ENCODE results near the gene PKIG.
A peak's percentile ranks its signal among the peaks of the same experiment; 100 is the strongest.

Gene PKIG

DNA sequence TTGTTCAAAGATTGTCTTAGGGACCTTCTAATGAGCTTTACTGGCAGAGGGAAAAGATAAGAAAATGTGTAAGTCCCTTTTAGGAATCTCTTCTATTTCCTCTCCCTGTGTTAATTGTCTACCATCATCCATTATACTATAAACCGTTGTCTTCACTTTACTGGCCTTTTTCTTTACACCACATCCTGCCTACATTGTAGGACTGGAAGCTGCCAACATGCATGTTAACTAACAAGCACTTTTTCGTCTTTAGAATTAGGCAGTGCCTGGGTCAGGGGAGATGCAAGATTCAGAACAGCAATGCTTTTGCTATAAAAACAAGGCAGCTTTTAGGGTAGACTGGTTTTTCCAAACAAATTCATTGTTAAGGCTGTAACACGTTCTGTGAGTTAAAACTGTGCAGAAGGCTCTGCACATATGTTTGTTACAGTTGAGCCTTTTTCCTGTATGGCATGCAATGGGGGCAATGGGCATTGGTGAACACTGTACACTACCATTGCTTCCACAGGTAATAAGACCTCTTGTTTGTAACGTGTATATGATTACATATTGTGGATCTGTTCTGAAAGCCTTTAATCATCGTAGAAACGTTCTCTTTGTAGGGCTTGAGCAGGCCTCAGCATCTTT, 10.9 kb upstream of the PKIG start:
- Histone ChIP-seq H3K9ac (ENCODE audit: low read length in 2 of 2) (no peak overlapping the region), H3K27me3 (ENCODE audit: control insufficient read depth in 1 of 2, insufficient read depth in 2 of 2, low read length in 2 of 2) (no peaks in the 10 kb centered on the region), H3K4me1 (ENCODE audit: control insufficient read depth, insufficient read depth, low read length) (peaks cover 31% of the 10 kb centered on the region), H3K4me3 (ENCODE audit: low read length in 2 of 2) (no peak overlapping the region), H3K36me3 (ENCODE audit: control insufficient read depth in 2 of 2, insufficient read depth in 2 of 2, low read length in 2 of 2) (no peaks in the 10 kb centered on the region), H3K27ac (ENCODE audit: low read length) (no peak overlapping the region), H3K9me3 (ENCODE audit: control insufficient read depth in 2 of 2, low read length in 2 of 2) (no peaks in the 10 kb centered on the region)

DNA sequence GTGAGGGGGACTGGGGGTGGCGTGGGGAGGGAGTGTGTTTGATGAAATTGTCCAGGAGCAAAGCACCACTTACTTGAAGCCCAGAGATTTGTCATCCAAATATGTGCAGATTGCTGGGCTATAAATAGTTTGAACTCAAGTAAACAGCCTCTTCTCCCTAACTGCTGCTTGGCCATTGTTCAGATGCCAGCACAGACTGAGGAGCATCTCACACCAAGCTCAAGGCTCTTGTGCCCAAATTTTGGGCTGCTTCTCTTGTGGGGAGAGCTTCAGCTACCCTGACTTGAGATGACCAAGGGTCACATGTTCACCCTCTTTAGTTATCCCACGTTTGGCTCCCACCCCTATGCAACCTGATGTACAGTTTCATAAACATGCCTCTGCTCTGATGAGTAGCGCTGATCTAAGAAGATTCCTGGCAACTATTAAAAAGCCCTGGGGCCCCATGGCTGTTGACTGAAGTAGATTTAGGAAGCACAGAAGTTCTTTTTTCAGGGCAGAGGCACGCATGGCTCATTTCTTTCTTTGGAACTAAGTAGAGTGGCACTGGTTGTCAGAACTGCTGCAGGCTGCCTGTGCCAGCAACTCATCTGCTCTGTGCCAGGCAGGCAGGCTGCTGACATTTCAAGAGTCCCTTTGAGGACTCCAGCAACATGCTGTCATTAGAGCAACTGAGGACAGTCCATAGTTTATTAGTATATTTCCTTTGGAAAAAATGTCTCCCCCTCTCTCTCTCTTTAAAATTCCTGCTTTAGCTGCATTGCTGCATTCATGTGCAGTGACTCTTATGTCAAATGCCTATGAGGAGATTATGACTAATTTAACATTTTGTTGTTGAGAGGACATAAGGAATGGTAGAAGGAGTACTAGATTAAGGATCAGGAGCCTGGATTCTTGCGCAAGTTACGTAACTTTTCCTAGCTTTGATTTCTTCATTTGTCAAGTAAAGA, 9.6 kb upstream of the PKIG start:
- Histone ChIP-seq H3K27me3 (ENCODE audit: control insufficient read depth in 1 of 2, insufficient read depth in 2 of 2, low read length in 2 of 2) (no peaks in the 10 kb centered on the region), H3K4me1 (ENCODE audit: control insufficient read depth, insufficient read depth, low read length) (peaks cover 33% of the 10 kb centered on the region), H3K9ac (ENCODE audit: low read length in 2 of 2) (peak overlapping the region in 1 of 2 donors; percentile 41), H3K27ac (ENCODE audit: low read length) (peak overlapping the region; percentile 62), H3K36me3 (ENCODE audit: control insufficient read depth in 2 of 2, insufficient read depth in 2 of 2, low read length in 2 of 2) (no peaks in the 10 kb centered on the region), H3K4me3 (ENCODE audit: low read length in 2 of 2) (peak overlapping the region; percentile 33 to 54), H3K9me3 (ENCODE audit: control insufficient read depth in 2 of 2, low read length in 2 of 2) (no peaks in the 10 kb centered on the region)

DNA sequence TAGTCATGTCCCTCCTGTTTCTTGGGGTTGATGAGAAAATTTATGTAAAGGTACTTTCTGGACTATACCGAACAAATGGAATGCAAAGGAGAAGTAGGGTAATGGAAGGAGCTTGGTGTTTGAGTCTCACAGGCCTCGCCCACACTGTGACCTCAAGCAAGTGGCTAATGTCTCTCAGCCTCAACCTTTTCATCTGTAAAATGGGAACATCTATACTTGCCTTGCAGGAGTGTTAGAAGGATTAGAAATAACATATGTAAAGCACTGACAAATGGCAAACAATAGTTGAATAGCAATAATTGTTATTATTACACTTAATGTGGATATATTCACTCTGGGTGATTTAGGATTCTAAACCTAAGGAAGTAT, 8.9 kb upstream of the PKIG start:
- H3K9me3 ChIP-seq (ENCODE audit: control insufficient read depth in 2 of 2, low read length in 2 of 2): no peaks in the 10 kb centered on the region
- peaks cover 33% of the 10 kb centered on the region for H3K4me1 ChIP-seq (ENCODE audit: control insufficient read depth, insufficient read depth, low read length)
- H3K36me3 ChIP-seq (ENCODE audit: control insufficient read depth in 2 of 2, insufficient read depth in 2 of 2, low read length in 2 of 2): no peaks in the 10 kb centered on the region
- peak overlapping the region in 1 of 2 donors; percentile 29 for H3K9ac ChIP-seq (ENCODE audit: low read length in 2 of 2)
- peak overlapping the region; percentile 62 for H3K27ac ChIP-seq (ENCODE audit: low read length)
- peak overlapping the region in 1 of 2 donors; percentile 54 for H3K4me3 ChIP-seq (ENCODE audit: low read length in 2 of 2)
- H3K27me3 ChIP-seq (ENCODE audit: control insufficient read depth in 1 of 2, insufficient read depth in 2 of 2, low read length in 2 of 2): no peaks in the 10 kb centered on the region

DNA sequence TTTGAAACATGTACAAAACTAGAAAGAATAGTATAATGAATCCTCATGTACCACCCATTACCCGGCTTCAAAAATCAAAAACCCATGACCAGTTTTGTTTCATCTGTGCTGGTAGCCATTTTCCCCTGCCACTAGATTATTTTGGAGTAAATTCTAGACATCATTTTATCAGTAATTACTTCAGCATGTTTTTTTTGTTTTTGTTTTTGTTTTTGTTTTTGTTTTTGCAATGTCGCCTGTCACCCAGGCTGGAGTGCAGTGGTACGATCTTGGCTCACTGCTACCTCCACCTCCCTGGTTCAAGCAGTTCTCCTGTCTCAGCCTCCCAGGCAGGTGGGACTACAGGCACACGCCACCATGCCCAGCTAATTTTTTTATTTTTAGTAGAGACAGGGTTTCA, 8.0 kb upstream of the PKIG start:
- Histone ChIP-seq H3K27me3 (ENCODE audit: control insufficient read depth in 1 of 2, insufficient read depth in 2 of 2, low read length in 2 of 2) (no peaks in the 10 kb centered on the region), H3K36me3 (ENCODE audit: control insufficient read depth in 2 of 2, insufficient read depth in 2 of 2, low read length in 2 of 2) (no peaks in the 10 kb centered on the region), H3K4me3 (ENCODE audit: low read length in 2 of 2) (no peak overlapping the region), H3K9ac (ENCODE audit: low read length in 2 of 2) (no peak overlapping the region), H3K9me3 (ENCODE audit: control insufficient read depth in 2 of 2, low read length in 2 of 2) (no peaks in the 10 kb centered on the region), H3K27ac (ENCODE audit: low read length) (peak overlapping the region; percentile 62), H3K4me1 (ENCODE audit: control insufficient read depth, insufficient read depth, low read length) (peaks cover 36% of the 10 kb centered on the region)

DNA sequence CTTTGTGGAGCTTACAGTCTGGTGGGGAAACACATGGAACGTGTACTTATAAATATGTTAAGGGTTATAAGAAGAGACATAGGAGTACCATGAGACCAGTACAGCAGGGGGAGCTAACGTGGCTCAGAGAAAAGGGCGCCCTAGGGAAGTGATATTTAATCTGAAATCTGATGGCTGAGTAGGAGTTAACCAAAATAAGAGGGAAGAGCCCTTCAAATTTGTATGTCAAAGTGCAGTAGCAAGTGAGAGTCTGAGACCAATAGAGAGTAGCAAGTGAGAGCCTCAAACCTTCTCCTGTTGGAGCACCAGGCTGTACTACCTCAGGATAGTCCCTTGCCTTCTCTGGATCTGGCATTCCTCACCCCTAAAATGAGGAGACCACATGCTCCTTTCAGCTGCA, 6.1 kb upstream of the PKIG start:
- Histone ChIP-seq H3K4me3 (ENCODE audit: low read length in 2 of 2) (peak overlapping the region in 1 of 2 donors; percentile 29), H3K27me3 (ENCODE audit: control insufficient read depth in 1 of 2, insufficient read depth in 2 of 2, low read length in 2 of 2) (no peaks in the 10 kb centered on the region), H3K9me3 (ENCODE audit: control insufficient read depth in 2 of 2, low read length in 2 of 2) (no peaks in the 10 kb centered on the region), H3K36me3 (ENCODE audit: control insufficient read depth in 2 of 2, insufficient read depth in 2 of 2, low read length in 2 of 2) (no peaks in the 10 kb centered on the region), H3K9ac (ENCODE audit: low read length in 2 of 2) (no peak overlapping the region), H3K27ac (ENCODE audit: low read length) (no peak overlapping the region), H3K4me1 (ENCODE audit: control insufficient read depth, insufficient read depth, low read length) (peaks cover 48% of the 10 kb centered on the region)

DNA sequence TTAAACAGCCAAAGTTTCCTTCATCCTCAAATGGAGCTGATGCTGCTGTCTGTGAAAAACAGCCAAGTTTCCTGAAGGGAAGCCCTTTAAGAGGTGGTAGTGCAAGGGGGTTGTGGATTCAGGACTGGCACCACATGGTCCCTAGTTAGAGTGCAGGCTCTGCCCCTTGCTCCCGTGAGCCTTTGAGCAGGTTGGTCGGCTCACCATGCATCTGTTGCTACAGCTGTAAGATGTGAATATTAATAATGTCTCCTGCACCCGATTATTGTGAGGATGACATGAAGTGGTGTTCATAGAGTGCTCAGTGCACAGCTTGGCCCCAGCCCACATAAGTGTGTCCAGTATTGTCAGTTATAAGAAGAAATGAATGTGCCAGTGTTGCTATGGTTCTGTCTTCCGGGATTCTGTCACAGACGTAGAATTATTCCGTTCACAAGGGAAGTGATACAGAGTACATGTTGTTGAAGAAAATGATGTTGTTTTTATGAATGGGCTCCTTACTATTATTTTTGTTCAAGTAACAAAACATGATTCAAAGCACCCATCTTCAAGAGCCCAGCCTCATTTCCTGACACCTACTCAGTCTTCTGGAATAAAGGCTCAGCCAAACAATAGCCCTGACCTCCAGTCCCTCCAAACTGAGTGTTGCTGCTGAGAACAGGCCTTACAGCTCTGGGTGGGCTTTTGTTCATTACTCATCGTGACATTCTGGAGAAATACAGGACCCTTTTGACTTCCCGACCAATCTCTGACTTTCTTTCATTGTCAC, 2.9 kb upstream of the PKIG start:
- Histone ChIP-seq H3K27ac (ENCODE audit: low read length) (peak overlapping the region; percentile 41), H3K4me1 (ENCODE audit: control insufficient read depth, insufficient read depth, low read length) (peaks cover 55% of the 10 kb centered on the region), H3K27me3 (ENCODE audit: control insufficient read depth in 1 of 2, insufficient read depth in 2 of 2, low read length in 2 of 2) (no peaks in the 10 kb centered on the region), H3K4me3 (ENCODE audit: low read length in 2 of 2) (no peak overlapping the region), H3K9me3 (ENCODE audit: control insufficient read depth in 2 of 2, low read length in 2 of 2) (no peaks in the 10 kb centered on the region), H3K9ac (ENCODE audit: low read length in 2 of 2) (no peak overlapping the region), H3K36me3 (ENCODE audit: control insufficient read depth in 2 of 2, insufficient read depth in 2 of 2, low read length in 2 of 2) (no peaks in the 10 kb centered on the region)

DNA sequence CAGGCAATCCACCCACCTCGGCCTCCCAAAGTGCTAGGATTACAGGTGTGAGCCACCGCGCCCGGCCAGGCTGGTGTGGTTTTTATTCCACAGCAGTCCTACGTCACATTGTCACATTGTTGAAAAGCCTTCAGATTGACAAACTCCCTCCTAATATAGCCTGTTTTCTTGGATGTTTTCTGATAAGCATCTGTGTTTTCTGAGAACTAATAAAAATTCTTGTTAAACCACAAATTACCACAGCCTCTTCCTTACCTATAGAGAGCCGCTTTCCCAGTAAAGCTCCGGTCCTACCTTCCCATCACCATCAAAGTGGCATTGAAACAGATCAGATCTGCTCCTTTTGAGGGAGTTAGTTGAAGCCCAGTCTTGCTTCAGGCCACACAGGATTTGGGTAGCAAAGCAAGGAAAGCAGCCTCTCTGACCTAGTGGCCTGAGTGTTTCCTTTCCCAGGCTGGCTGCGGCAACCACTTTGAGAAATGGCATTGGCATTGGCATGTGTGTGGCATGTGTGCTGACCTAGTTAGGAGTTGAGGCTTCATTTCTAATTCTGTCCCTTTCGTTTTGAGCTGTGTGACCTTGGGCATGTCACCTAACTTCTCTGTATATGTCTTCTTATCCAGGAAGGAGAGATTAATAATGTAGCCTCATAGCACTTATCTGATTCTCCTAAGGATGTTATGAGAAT, 1.7 kb upstream of the PKIG start:
- H3K4me1 ChIP-seq (ENCODE audit: control insufficient read depth, insufficient read depth, low read length): peaks cover 62% of the 10 kb centered on the region

DNA sequence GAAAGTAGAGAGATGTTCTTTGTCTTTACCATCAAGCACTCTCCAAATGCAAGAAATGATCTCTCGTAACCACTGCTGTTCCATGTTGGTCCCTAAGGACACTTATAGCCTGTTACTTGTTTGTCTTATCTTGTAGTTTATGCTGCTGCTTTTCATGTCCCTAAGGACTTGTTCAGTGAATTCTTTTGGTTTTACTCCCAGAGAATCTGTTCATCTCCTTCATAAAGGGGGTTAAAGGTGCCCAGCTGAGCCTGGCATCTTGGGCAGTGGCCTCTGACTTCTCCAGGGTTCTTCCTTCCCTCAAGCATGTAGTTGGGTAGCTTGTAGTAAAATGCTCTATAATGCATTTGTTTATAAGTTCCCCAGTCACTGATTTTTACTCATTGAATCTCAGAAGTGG, 864 bp upstream of the PKIG start:
- H3K9ac ChIP-seq (ENCODE audit: low read length in 2 of 2): peak overlapping the region in 1 of 2 donors; percentile 71

More for the DNA sequence above, 1.7 kb upstream of the PKIG start:
- no peaks in the 10 kb centered on the region for H3K36me3 ChIP-seq (ENCODE audit: control insufficient read depth in 2 of 2, insufficient read depth in 2 of 2, low read length in 2 of 2)
- peak overlapping the region in 1 of 2 donors; percentile 29 for H3K4me3 ChIP-seq (ENCODE audit: low read length in 2 of 2)
- H3K27me3 ChIP-seq (ENCODE audit: control insufficient read depth in 1 of 2, insufficient read depth in 2 of 2, low read length in 2 of 2): no peaks in the 10 kb centered on the region
- H3K27ac ChIP-seq (ENCODE audit: low read length): peak overlapping the region; percentile 84
- H3K9ac ChIP-seq (ENCODE audit: low read length in 2 of 2): no peak overlapping the region
- no peaks in the 10 kb centered on the region for H3K9me3 ChIP-seq (ENCODE audit: control insufficient read depth in 2 of 2, low read length in 2 of 2)

DNA sequence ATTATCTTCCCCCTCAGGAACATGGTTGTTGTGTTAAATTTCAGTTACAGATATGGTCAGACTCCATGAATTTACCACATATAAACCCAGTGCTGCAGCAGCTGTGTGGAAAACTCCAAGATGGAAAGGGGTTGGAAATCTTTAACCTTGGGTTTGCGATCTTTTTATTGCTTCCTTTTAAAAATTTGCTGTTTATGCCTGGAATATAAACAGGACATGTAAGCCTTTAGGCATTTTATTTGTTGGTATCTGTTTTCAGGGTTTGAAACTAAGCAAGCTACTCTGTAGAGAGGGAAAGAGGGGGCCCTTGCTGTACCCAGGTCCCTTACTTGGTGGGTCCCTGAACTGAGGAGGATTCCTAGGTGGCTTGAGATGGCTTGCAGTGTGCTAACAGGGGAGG, 778 bp downstream of the PKIG start:
- peak overlapping the region; percentile 65 to 78 for H3K4me3 ChIP-seq (ENCODE audit: low read length in 2 of 2)

More for the DNA sequence above, 864 bp upstream of the PKIG start:
- Histone ChIP-seq H3K4me1 (ENCODE audit: control insufficient read depth, insufficient read depth, low read length) (peaks cover 62% of the 10 kb centered on the region), H3K9me3 (ENCODE audit: control insufficient read depth in 2 of 2, low read length in 2 of 2) (no peaks in the 10 kb centered on the region), H3K27me3 (ENCODE audit: control insufficient read depth in 1 of 2, insufficient read depth in 2 of 2, low read length in 2 of 2) (no peaks in the 10 kb centered on the region), H3K27ac (ENCODE audit: low read length) (peak overlapping the region; percentile 84), H3K36me3 (ENCODE audit: control insufficient read depth in 2 of 2, insufficient read depth in 2 of 2, low read length in 2 of 2) (no peaks in the 10 kb centered on the region), H3K4me3 (ENCODE audit: low read length in 2 of 2) (peak overlapping the region; percentile 65 to 78)

DNA sequence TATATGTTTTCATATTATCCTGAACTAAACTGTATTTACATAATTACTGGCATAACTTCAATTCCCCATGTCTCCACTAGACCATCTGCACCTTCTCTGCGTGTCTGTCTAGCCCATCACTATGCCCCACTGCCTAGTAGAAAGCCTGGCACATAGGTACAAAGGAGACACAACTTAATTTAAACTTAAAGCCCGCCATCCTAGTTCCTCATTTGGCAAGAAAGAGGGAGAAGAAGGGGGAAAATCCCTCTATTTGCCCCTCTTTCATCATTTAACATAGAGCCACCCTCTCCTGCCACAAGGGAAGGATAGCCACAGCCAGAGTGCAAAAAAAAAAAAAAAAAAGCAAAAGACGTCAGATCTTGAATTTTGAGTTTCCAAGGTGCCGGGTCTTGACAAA, 1.8 kb downstream of the PKIG start:
- peak overlapping the region in 1 of 2 donors; percentile 71 for H3K9ac ChIP-seq (ENCODE audit: low read length in 2 of 2)
- peak overlapping the region; percentile 84 for H3K27ac ChIP-seq (ENCODE audit: low read length)
- H3K4me1 ChIP-seq (ENCODE audit: control insufficient read depth, insufficient read depth, low read length): peaks cover 67% of the 10 kb centered on the region

More for the DNA sequence above, 778 bp downstream of the PKIG start:
- Histone ChIP-seq H3K9ac (ENCODE audit: low read length in 2 of 2) (peak overlapping the region; percentile 71 to 81), H3K27me3 (ENCODE audit: control insufficient read depth in 1 of 2, insufficient read depth in 2 of 2, low read length in 2 of 2) (no peaks in the 10 kb centered on the region), H3K9me3 (ENCODE audit: control insufficient read depth in 2 of 2, low read length in 2 of 2) (no peaks in the 10 kb centered on the region), H3K36me3 (ENCODE audit: control insufficient read depth in 2 of 2, insufficient read depth in 2 of 2, low read length in 2 of 2) (no peaks in the 10 kb centered on the region), H3K4me1 (ENCODE audit: control insufficient read depth, insufficient read depth, low read length) (peaks cover 64% of the 10 kb centered on the region), H3K27ac (ENCODE audit: low read length) (peak overlapping the region; percentile 84)

More for the DNA sequence above, 1.8 kb downstream of the PKIG start:
- Histone ChIP-seq H3K9me3 (ENCODE audit: control insufficient read depth in 2 of 2, low read length in 2 of 2) (no peaks in the 10 kb centered on the region), H3K4me3 (ENCODE audit: low read length in 2 of 2) (peak overlapping the region; percentile 65 to 78), H3K27me3 (ENCODE audit: control insufficient read depth in 1 of 2, insufficient read depth in 2 of 2, low read length in 2 of 2) (no peaks in the 10 kb centered on the region), H3K36me3 (ENCODE audit: control insufficient read depth in 2 of 2, insufficient read depth in 2 of 2, low read length in 2 of 2) (no peaks in the 10 kb centered on the region)
